Measurements from ENCODE around the gene ACIN1.
A peak's percentile ranks its signal among the peaks of the same experiment; 100 is the strongest.

The ACIN1 gene

GRCh38 chr14:23033801-23034497 is 61.0 kb downstream of the ACIN1 start:
- WGBS, 2 donors (ENCODE audit: extremely low coverage in 2 of 2, insufficient read length in 2 of 2, insufficient replicate concordance in 1 of 2), result 100% methylated on average over 1 of the region's 17 CpGs; no CpG with 5 or more reads in 1 of the 2 donors
- peak overlapping the region; percentile 82 for H2AK5ac ChIP-seq (ENCODE audit: low read depth, low read length)
- no peaks in the 10 kb centered on the region for H3K27me3 ChIP-seq (ENCODE audit: control insufficient read depth in 3 of 3, insufficient read depth in 3 of 3, low read depth in 1 of 3, low read length in 3 of 3)
- H3K27ac ChIP-seq (replicated peaks; ENCODE audit: low read length), result no peak overlapping the region
- peaks cover 0 to 7% of the 10 kb centered on the region in 2 donors for H3K4me1 ChIP-seq (ENCODE audit: control insufficient read depth in 2 of 2, insufficient read depth in 1 of 2, low read depth in 1 of 2, low read length in 2 of 2)
- H2BK15ac ChIP-seq (ENCODE audit: low read length), result peak overlapping the region; percentile 3
- H3K18ac ChIP-seq (ENCODE audit: low read length), result peak overlapping the region; percentile 87
- peaks cover 14 to 38% of the 10 kb centered on the region in 2 donors for H3K36me3 ChIP-seq (replicated peaks in 1 of 2; ENCODE audit: control insufficient read depth in 2 of 2, insufficient read depth in 2 of 2, low read length in 2 of 2)
- no peak overlapping the region for H3K23ac ChIP-seq (ENCODE audit: low read depth, low read length, poor library complexity)
- H3K14ac ChIP-seq (ENCODE audit: low read length), result no peak overlapping the region
- H2BK12ac ChIP-seq (ENCODE audit: low read length), result no peak overlapping the region
- H2BK120ac ChIP-seq (ENCODE audit: low read depth, low read length), result peak overlapping the region; percentile 33
- peak overlapping the region; percentile 67 for H3K4me2 ChIP-seq (ENCODE audit: insufficient read depth, low read length, poor library complexity, severe bottlenecking)
- H4K8ac ChIP-seq (ENCODE audit: low read depth, low read length), result peak overlapping the region; percentile 75
- no peak overlapping the region for H3K4ac ChIP-seq (ENCODE audit: low read length)
- H2AFZ ChIP-seq (ENCODE audit: low read length), result peak overlapping the region; percentile 89
- peak overlapping the region; percentile 83 to 95 for H3K4me3 ChIP-seq (ENCODE audit: low read length in 2 of 2)
- H4K91ac ChIP-seq (ENCODE audit: low read depth, low read length, poor library complexity), result no peak overlapping the region
- no peak overlapping the region for H2BK5ac ChIP-seq (ENCODE audit: low read length)
- no peak for DNase-seq (ENCODE audit: low spot score)
- H3K9ac ChIP-seq (ENCODE audit: low read depth, low read length, poor library complexity), result peak overlapping the region; percentile 89
- H3K9me3 ChIP-seq (replicated peaks in 1 of 2; ENCODE audit: control insufficient read depth in 2 of 2, insufficient read depth in 1 of 2, low read depth in 1 of 2, low read length in 2 of 2), result no peaks in the 10 kb centered on the region
- H3K79me1 ChIP-seq (ENCODE audit: low read depth, low read length), result peaks cover 4% of the 10 kb centered on the region

DNA sequence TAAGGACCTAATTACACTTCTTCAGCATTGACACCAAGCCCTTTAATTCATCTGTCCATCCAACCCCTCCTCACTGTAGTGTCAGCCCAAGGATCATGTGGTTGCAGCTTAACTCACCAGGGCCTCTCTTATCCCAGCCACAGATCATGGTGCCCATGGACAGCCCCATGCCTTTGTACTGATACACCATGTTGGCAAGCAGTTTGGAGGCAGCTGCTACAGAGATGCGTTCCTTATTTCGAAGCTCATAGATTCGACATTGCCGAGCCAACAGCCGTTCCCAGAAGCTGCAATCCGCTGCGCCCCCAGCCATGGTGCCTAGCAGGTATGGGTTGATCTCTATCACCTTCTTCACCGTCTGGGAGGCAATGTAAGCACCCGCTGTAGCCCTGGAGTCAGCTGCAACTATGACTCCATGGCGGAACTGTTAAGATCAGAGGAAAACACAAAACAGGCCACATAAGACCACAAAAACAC is 61.6 kb downstream of the ACIN1 start:
- peak overlapping the region; percentile 80 for H3K23ac ChIP-seq (ENCODE audit: low read depth, low read length, poor library complexity)
- H3K9me3 ChIP-seq (replicated peaks in 1 of 2; ENCODE audit: control insufficient read depth in 2 of 2, insufficient read depth in 1 of 2, low read depth in 1 of 2, low read length in 2 of 2), result no peaks in the 10 kb centered on the region
- peaks cover 14 to 45% of the 10 kb centered on the region in 2 donors for H3K36me3 ChIP-seq (replicated peaks in 1 of 2; ENCODE audit: control insufficient read depth in 2 of 2, insufficient read depth in 2 of 2, low read length in 2 of 2)
- H2BK120ac ChIP-seq (ENCODE audit: low read depth, low read length), result no peak overlapping the region
- H3K14ac ChIP-seq (ENCODE audit: low read length), result no peak overlapping the region
- peak overlapping the region; percentile 10 to 83 for H3K4me3 ChIP-seq (ENCODE audit: low read length in 2 of 2)
- peaks cover 0 to 7% of the 10 kb centered on the region in 2 donors for H3K4me1 ChIP-seq (ENCODE audit: control insufficient read depth in 2 of 2, insufficient read depth in 1 of 2, low read depth in 1 of 2, low read length in 2 of 2)
- H2AK5ac ChIP-seq (ENCODE audit: low read depth, low read length), result peak overlapping the region; percentile 57
- no CpG with 5 or more reads among the region's 10 CpGs for WGBS, 2 donors (ENCODE audit: extremely low coverage in 2 of 2, insufficient read length in 2 of 2, insufficient replicate concordance in 1 of 2)
- H3K4ac ChIP-seq (ENCODE audit: low read length), result no peak overlapping the region
- H3K27ac ChIP-seq (replicated peaks; ENCODE audit: low read length), result no peak overlapping the region
- no peak overlapping the region for H2AFZ ChIP-seq (ENCODE audit: low read length)
- no peak overlapping the region for H3K4me2 ChIP-seq (ENCODE audit: insufficient read depth, low read length, poor library complexity, severe bottlenecking)
- no peaks in the 10 kb centered on the region for H3K27me3 ChIP-seq (ENCODE audit: control insufficient read depth in 3 of 3, insufficient read depth in 3 of 3, low read depth in 1 of 3, low read length in 3 of 3)
- H4K91ac ChIP-seq (ENCODE audit: low read depth, low read length, poor library complexity), result no peak overlapping the region
- no peak overlapping the region for H3K18ac ChIP-seq (ENCODE audit: low read length)
- no peak overlapping the region for H2BK12ac ChIP-seq (ENCODE audit: low read length)
- H2BK5ac ChIP-seq (ENCODE audit: low read length), result no peak overlapping the region
- no peak for DNase-seq (ENCODE audit: low spot score)
- peak overlapping the region; percentile 82 for H2BK15ac ChIP-seq (ENCODE audit: low read length)
- H3K9ac ChIP-seq (ENCODE audit: low read depth, low read length, poor library complexity), result peak overlapping the region; percentile 34
- peak overlapping the region; percentile 23 for H4K8ac ChIP-seq (ENCODE audit: low read depth, low read length)
- peaks cover 4% of the 10 kb centered on the region for H3K79me1 ChIP-seq (ENCODE audit: low read depth, low read length)

DNA sequence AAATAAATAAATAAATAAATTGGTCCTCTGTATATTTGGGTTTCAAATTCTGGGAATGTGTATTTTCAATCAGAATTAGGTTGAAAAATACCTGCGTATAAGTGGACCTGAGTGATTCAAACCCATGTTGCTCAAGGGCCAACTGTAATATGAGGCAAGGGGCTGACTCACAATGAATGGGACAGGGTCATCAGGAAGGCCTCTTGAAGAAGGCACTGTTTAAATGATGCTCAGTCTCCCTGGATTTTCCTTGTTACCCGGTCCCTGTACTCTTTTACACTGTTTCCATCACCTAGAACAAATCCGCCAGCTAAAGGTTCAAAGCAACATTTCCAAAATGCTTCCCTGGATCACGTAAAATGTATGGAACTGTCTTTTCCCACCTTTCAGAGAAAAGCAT is 64.0 kb downstream of the ACIN1 start:
- Histone ChIP-seq H3K27ac (replicated peaks; ENCODE audit: low read length) (no peak overlapping the region), H2AK5ac (ENCODE audit: low read depth, low read length) (no peak overlapping the region), H3K23ac (ENCODE audit: low read depth, low read length, poor library complexity) (no peak overlapping the region), H2BK12ac (ENCODE audit: low read length) (no peak overlapping the region), H3K4me3 (ENCODE audit: low read length in 2 of 2) (no peak overlapping the region), H3K36me3 (replicated peaks in 1 of 2; ENCODE audit: control insufficient read depth in 2 of 2, insufficient read depth in 2 of 2, low read length in 2 of 2) (peaks cover 19 to 63% of the 10 kb centered on the region in 2 donors), H2BK120ac (ENCODE audit: low read depth, low read length) (no peak overlapping the region), H4K91ac (ENCODE audit: low read depth, low read length, poor library complexity) (no peak overlapping the region), H3K4ac (ENCODE audit: low read length) (no peak overlapping the region), H3K9me3 (replicated peaks in 1 of 2; ENCODE audit: control insufficient read depth in 2 of 2, insufficient read depth in 1 of 2, low read depth in 1 of 2, low read length in 2 of 2) (no peaks in the 10 kb centered on the region), H3K4me2 (ENCODE audit: insufficient read depth, low read length, poor library complexity, severe bottlenecking) (no peak overlapping the region), H3K4me1 (ENCODE audit: control insufficient read depth in 2 of 2, insufficient read depth in 1 of 2, low read depth in 1 of 2, low read length in 2 of 2) (peaks cover 0 to 9% of the 10 kb centered on the region in 2 donors), H4K8ac (ENCODE audit: low read depth, low read length) (no peak overlapping the region), H2AFZ (ENCODE audit: low read length) (no peak overlapping the region), H3K27me3 (ENCODE audit: control insufficient read depth in 3 of 3, insufficient read depth in 3 of 3, low read depth in 1 of 3, low read length in 3 of 3) (no peaks in the 10 kb centered on the region), H3K14ac (ENCODE audit: low read length) (no peak overlapping the region), H3K9ac (ENCODE audit: low read depth, low read length, poor library complexity) (no peak overlapping the region), H3K18ac (ENCODE audit: low read length) (no peak overlapping the region), H3K79me1 (ENCODE audit: low read depth, low read length) (peaks cover 4% of the 10 kb centered on the region), H2BK5ac (ENCODE audit: low read length) (no peak overlapping the region), H2BK15ac (ENCODE audit: low read length) (no peak overlapping the region)
- DNase-seq (ENCODE audit: low spot score), result no peak
- no CpG with 5 or more reads among the region's 4 CpGs for WGBS, 2 donors (ENCODE audit: extremely low coverage in 2 of 2, insufficient read length in 2 of 2, insufficient replicate concordance in 1 of 2)

GRCh38 chr14:23028799-23029198 is 66.1 kb downstream of the ACIN1 start:
- DNase-seq (ENCODE audit: low spot score), result no peak
- H2AFZ ChIP-seq (ENCODE audit: low read length), result no peak overlapping the region
- H3K36me3 ChIP-seq (replicated peaks in 1 of 2; ENCODE audit: control insufficient read depth in 2 of 2, insufficient read depth in 2 of 2, low read length in 2 of 2), result peaks cover 29 to 83% of the 10 kb centered on the region in 2 donors
- H3K4me1 ChIP-seq (ENCODE audit: control insufficient read depth in 2 of 2, insufficient read depth in 1 of 2, low read depth in 1 of 2, low read length in 2 of 2), result peaks cover 2 to 15% of the 10 kb centered on the region in 2 donors
- H3K4me3 ChIP-seq (ENCODE audit: low read length in 2 of 2), result no peak overlapping the region
- no peak overlapping the region for H2BK15ac ChIP-seq (ENCODE audit: low read length)
- H3K18ac ChIP-seq (ENCODE audit: low read length), result no peak overlapping the region
- H3K14ac ChIP-seq (ENCODE audit: low read length), result no peak overlapping the region
- no peak overlapping the region for H4K8ac ChIP-seq (ENCODE audit: low read depth, low read length)
- H2BK12ac ChIP-seq (ENCODE audit: low read length), result no peak overlapping the region
- no peaks in the 10 kb centered on the region for H3K9me3 ChIP-seq (replicated peaks in 1 of 2; ENCODE audit: control insufficient read depth in 2 of 2, insufficient read depth in 1 of 2, low read depth in 1 of 2, low read length in 2 of 2)
- H3K23ac ChIP-seq (ENCODE audit: low read depth, low read length, poor library complexity), result no peak overlapping the region
- no peak overlapping the region for H4K91ac ChIP-seq (ENCODE audit: low read depth, low read length, poor library complexity)
- H2BK120ac ChIP-seq (ENCODE audit: low read depth, low read length), result no peak overlapping the region
- H3K4ac ChIP-seq (ENCODE audit: low read length), result no peak overlapping the region
- peaks cover 4% of the 10 kb centered on the region for H3K79me1 ChIP-seq (ENCODE audit: low read depth, low read length)
- H3K4me2 ChIP-seq (ENCODE audit: insufficient read depth, low read length, poor library complexity, severe bottlenecking), result no peak overlapping the region
- no peak overlapping the region for H2BK5ac ChIP-seq (ENCODE audit: low read length)
- H3K27me3 ChIP-seq (ENCODE audit: control insufficient read depth in 3 of 3, insufficient read depth in 3 of 3, low read depth in 1 of 3, low read length in 3 of 3), result no peaks in the 10 kb centered on the region
- H2AK5ac ChIP-seq (ENCODE audit: low read depth, low read length), result no peak overlapping the region
- no peak overlapping the region for H3K27ac ChIP-seq (replicated peaks; ENCODE audit: low read length)
- no peak overlapping the region for H3K9ac ChIP-seq (ENCODE audit: low read depth, low read length, poor library complexity)
- WGBS, 2 donors (ENCODE audit: extremely low coverage in 2 of 2, insufficient read length in 2 of 2, insufficient replicate concordance in 1 of 2), result no CpG with 5 or more reads among the region's 2 CpGs
